ENCODE results near the gene RAD51B. TPM values are rescaled to one million over a fixed set of nuclear protein-coding genes. Genes with fewer than 3 reads are reported as not detected.
A peak's percentile ranks its signal among the peaks of the same experiment; 100 is the strongest.

The RAD51B gene
- total RNA-seq, 2 donors from 2014 or later: 42.6 to 50.0 TPM

DNA sequence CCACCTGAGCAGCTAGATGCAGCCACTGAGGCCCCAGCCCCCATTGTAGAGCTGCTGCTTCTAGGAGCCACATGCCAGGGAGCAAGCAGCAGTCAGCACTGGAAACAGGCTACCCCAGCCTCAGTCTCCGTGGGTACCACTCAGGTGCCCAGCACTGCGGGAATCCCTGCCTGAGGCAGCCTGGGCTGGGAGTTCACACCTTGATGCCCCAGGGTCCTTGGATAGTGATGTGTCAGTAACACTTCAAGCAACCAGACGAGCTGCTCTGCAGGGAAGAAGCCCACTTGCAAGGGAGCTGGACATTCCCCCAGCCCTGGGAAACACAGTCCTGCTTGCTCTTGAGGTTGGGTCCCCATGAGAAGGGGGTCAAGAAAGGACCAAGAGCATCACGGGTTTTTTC is 882.6 kb downstream of the RAD51B start:
- no peaks in the 10 kb centered on the region for H3K27me3 Mint-ChIP-seq (ENCODE audit: low read depth)
- peaks cover 21% of the 10 kb centered on the region for H3K4me1 Mint-ChIP-seq (ENCODE audit: low read depth)
- peaks cover 1% of the 10 kb centered on the region in 2 donors for H3K36me3 Mint-ChIP-seq (ENCODE audit: insufficient read depth in 2 of 2)
- no peak for DNase-seq
- no peaks in the 10 kb centered on the region for H3K9me3 Mint-ChIP-seq
- no peak overlapping the region for H3K4me3 Mint-ChIP-seq
- no peak overlapping the region for H3K27ac Mint-ChIP-seq
- ATAC-seq (replicated peaks in 1 of 2): no peak

DNA sequence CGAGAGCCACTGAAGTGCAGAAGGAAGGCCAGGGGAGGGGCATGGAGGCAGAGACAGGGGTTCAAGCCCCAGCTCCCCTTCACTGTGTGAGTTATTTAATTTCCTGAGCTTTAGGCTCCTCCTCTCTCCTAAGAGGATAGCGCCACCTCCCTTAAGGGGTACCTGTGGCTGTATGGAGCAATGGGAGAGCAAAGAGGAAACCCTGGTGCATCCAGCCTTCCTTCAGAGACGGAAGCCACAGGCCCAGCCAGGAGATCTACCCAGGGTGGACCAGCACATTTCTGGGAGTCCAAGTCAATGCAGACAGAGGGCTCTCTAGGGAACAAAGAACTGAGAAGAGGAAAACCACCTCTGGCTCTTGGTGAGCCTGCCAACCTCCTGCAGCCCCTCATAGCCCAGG is 883.0 kb downstream of the RAD51B start:
- DNase-seq: no peak
- H3K27me3 Mint-ChIP-seq (ENCODE audit: low read depth): no peaks in the 10 kb centered on the region
- H3K27ac Mint-ChIP-seq: no peak overlapping the region
- H3K9me3 Mint-ChIP-seq: no peaks in the 10 kb centered on the region
- H3K4me1 Mint-ChIP-seq (ENCODE audit: low read depth): peaks cover 21% of the 10 kb centered on the region
- no peak overlapping the region for H3K4me3 Mint-ChIP-seq
- no peak for ATAC-seq (replicated peaks in 1 of 2)
- peaks cover 1% of the 10 kb centered on the region in 2 donors for H3K36me3 Mint-ChIP-seq (ENCODE audit: insufficient read depth in 2 of 2)

DNA sequence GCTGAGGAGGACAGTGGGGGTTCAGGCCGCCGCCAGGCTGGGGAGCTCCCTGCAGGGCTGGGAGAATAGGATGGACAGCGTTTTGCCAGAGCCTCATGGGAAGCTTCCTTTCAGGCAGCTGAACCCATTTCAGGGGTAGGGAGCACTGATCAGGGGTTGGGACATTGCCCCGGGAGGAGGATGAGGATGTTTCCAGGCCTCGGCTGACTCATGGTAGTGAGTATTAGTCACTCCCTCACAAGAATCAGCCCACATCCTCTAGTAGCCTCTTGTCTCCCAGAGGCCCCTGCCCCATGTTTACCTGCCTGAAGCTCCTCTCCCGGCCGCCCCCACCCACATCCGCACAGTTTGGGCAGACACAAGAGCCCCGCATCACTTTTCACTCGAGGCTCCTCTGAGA is 883.5 kb downstream of the RAD51B start:
- Mint-ChIP-seq H3K27ac (no peak overlapping the region), H3K4me1 (ENCODE audit: low read depth) (peaks cover 21% of the 10 kb centered on the region), H3K9me3 (no peaks in the 10 kb centered on the region), H3K36me3 (ENCODE audit: insufficient read depth in 2 of 2) (peaks cover 1% of the 10 kb centered on the region in 2 donors), H3K4me3 (no peak overlapping the region), H3K27me3 (ENCODE audit: low read depth) (no peaks in the 10 kb centered on the region)
- peak; percentile 41 to 60 for DNase-seq
- peak; percentile 83 to 99 for ATAC-seq (replicated peaks in 1 of 2)

DNA sequence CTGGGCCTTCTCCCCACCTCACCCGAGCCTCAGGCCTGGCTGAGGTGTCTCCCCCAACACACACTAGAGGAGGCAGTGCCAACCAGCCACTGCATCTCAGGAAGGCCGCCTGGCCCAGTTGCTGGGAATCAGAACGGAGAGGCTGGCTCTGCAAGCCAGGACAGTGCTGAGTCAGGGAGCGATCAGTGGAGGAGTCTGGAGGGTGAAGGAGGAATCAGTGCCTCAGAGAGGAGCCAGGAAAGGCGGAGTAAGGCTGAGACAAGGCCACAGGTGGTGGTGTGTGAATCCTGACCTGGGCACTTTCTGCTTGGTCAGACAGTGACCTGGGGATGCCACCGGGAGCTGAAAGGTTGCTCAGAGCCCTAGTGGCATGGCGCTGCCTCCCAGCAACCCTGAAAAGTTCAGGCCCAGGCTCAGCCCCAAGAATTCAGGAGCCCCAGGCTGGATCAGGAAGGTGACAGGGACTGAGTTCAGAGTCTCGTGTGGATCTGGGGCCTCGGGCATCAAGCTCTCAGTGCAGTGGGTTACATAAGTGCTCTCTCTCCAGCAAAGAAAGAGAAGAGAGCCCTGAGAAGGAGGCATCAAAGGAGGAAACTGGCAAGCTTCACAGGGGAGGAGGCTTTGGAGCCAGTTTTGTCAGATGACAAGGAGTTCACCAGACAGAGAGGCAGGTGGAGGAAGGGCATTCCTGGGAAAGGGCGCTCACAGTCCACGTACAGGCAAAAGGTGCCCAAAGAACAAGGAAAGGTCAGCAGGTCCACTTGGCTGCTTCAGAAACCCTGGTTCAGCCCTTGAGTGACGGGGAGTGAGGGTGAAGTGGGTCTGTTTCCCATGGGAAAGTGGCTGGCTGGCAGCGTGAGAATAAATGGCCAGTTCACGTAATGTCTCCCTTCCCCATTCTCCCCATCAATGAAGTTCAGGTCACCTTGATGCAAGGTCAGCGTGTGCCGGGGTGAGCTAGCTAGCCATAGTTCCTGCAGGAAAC is 885.4 kb downstream of the RAD51B start:
- no peak overlapping the region for H3K27ac Mint-ChIP-seq
- ATAC-seq (replicated peaks in 1 of 2) (no peak), DNase-seq (no peak)
- peaks cover under 1 to 1% of the 10 kb centered on the region in 2 donors for H3K36me3 Mint-ChIP-seq (ENCODE audit: insufficient read depth in 2 of 2)
- no peak overlapping the region for H3K4me3 Mint-ChIP-seq
- peaks cover 21% of the 10 kb centered on the region for H3K4me1 Mint-ChIP-seq (ENCODE audit: low read depth)
- H3K27me3 Mint-ChIP-seq (ENCODE audit: low read depth): no peaks in the 10 kb centered on the region
- no peaks in the 10 kb centered on the region for H3K9me3 Mint-ChIP-seq

DNA sequence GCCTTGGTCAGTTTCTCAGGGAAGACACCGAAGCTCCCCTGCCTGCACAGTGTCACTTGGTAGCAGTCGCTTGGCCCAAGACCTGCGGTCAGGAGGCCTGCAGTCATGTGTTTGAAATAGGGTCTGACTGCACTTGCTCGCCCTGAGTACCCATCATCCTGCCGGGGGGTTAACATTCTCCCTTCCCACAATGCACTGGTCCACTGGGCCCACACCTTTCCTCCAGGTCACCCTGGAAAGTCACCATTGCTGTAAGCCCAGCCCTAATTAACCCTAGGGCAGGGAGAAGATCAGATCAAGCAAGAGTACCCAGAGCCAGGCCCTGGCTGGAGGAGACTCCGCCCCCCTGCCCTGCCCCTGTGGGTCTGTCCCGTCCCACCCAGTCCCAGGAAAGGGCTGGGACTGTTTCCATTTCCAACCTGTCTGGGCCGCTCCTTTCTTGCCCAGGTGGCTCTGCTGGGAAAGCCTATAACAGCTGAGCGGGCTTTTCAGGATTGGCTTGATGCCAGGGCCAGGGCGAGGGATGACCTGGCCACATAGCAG is 886.2 kb downstream of the RAD51B start:
- Mint-ChIP-seq H3K36me3 (ENCODE audit: insufficient read depth in 2 of 2) (peaks cover 0 to 1% of the 10 kb centered on the region in 2 donors), H3K27ac (no peak overlapping the region), H3K4me1 (ENCODE audit: low read depth) (peaks cover 21% of the 10 kb centered on the region), H3K4me3 (no peak overlapping the region), H3K27me3 (ENCODE audit: low read depth) (no peaks in the 10 kb centered on the region), H3K9me3 (no peaks in the 10 kb centered on the region)
- ATAC-seq (replicated peaks in 1 of 2): no peak
- no peak for DNase-seq

DNA sequence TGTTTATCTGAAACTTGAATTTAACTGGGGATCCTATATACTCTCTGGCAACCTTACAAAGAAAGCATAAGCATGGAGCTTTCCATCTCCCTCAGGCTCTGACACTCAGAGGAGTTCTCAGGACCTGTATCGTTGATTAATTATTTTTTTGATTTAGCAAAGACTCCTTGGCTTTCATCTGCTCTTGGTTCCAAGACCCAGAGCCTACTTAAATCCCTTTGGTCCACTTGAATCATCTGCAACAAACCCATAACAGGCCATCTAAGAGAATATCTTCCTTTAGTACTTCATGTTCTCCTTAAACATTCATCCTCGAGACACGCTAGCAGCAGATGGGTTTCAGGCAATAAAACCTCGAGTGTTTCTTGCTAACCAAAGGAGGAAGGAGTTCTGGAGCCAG is 887.9 kb downstream of the RAD51B start:
- no peak for ATAC-seq (replicated peaks in 1 of 2)
- Mint-ChIP-seq H3K27me3 (ENCODE audit: low read depth) (no peaks in the 10 kb centered on the region), H3K27ac (peak overlapping the region; percentile 49), H3K4me3 (no peak overlapping the region), H3K9me3 (no peaks in the 10 kb centered on the region), H3K4me1 (ENCODE audit: low read depth) (peaks cover 36% of the 10 kb centered on the region), H3K36me3 (ENCODE audit: insufficient read depth in 2 of 2) (no peaks in the 10 kb centered on the region)
- DNase-seq: no peak

DNA sequence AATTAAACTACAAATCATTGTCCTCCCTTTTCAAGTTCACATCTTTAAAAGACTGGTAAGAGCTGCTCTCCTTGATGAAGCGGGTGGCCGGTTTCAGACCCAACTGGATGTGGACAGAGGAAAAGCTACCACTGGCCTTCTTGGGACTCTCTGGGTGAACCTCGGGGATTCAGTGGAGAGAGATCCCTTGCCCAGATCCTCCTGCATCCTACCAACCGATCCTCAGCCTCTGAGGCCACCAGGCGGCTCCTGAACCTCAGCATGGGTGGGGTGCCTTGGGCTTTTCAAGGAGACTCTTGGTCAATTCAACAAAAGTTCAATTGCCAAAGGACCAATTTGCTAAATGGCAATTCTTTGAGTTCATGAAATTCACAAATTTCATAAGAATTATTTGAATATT is 888.8 kb downstream of the RAD51B start:
- H3K36me3 Mint-ChIP-seq (ENCODE audit: insufficient read depth in 2 of 2): no peaks in the 10 kb centered on the region
- H3K9me3 Mint-ChIP-seq: no peaks in the 10 kb centered on the region
- H3K4me3 Mint-ChIP-seq: no peak overlapping the region
- H3K27me3 Mint-ChIP-seq (ENCODE audit: low read depth): no peaks in the 10 kb centered on the region
- H3K4me1 Mint-ChIP-seq (ENCODE audit: low read depth): peaks cover 36% of the 10 kb centered on the region
- ATAC-seq (replicated peaks in 1 of 2): no peak
- DNase-seq: no peak
- no peak overlapping the region for H3K27ac Mint-ChIP-seq

DNA sequence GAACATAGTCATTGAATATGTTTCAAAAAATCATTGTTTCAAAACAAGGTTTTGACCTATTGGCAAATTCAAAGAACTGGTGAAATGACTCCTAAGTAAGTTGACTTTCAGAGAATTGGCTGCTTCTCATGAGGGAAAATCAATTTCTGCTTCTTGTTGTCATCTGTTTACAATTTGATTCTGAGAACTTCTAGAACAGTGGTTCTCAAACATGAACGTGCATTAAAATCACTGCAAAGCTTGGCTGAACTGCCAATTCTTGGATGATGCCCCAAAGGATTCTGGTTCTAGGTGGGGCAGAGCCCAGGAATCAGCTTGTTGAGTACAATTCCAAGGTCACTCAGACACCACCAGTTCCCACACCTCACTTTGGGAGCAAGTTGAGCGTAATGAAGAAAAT is 889.4 kb downstream of the RAD51B start:
- DNase-seq: no peak
- no peak overlapping the region for H3K27ac Mint-ChIP-seq
- no peaks in the 10 kb centered on the region for H3K9me3 Mint-ChIP-seq
- no peak overlapping the region for H3K4me3 Mint-ChIP-seq
- no peaks in the 10 kb centered on the region for H3K36me3 Mint-ChIP-seq (ENCODE audit: insufficient read depth in 2 of 2)
- peaks cover 35% of the 10 kb centered on the region for H3K4me1 Mint-ChIP-seq (ENCODE audit: low read depth)
- H3K27me3 Mint-ChIP-seq (ENCODE audit: low read depth): no peaks in the 10 kb centered on the region
- ATAC-seq (replicated peaks in 1 of 2): no peak

DNA sequence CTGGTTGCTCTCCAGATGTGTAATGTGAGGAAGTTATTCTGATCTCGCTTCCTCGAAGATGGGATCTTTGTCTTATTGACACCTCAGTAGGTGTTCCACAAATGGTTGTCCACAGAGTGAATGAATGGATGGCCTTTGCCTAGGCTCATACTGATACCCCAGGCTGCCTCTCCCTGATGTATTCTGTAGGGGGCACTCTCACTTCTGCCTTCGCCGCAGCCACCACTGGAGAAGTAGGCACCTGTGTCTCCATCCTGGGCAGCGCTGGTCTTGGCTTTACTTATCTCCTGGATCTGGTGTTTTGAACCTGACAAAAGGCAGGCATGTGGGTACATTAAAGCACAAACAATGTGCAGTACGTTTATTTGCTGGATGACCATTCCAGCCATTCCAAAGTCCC is 891.2 kb downstream of the RAD51B start:
- Mint-ChIP-seq H3K27ac (no peak overlapping the region), H3K36me3 (ENCODE audit: insufficient read depth in 2 of 2) (no peaks in the 10 kb centered on the region), H3K4me1 (ENCODE audit: low read depth) (peaks cover 43% of the 10 kb centered on the region), H3K9me3 (no peaks in the 10 kb centered on the region), H3K4me3 (no peak overlapping the region), H3K27me3 (ENCODE audit: low read depth) (no peaks in the 10 kb centered on the region)
- no peak for ATAC-seq (replicated peaks in 1 of 2)
- DNase-seq: no peak

DNA sequence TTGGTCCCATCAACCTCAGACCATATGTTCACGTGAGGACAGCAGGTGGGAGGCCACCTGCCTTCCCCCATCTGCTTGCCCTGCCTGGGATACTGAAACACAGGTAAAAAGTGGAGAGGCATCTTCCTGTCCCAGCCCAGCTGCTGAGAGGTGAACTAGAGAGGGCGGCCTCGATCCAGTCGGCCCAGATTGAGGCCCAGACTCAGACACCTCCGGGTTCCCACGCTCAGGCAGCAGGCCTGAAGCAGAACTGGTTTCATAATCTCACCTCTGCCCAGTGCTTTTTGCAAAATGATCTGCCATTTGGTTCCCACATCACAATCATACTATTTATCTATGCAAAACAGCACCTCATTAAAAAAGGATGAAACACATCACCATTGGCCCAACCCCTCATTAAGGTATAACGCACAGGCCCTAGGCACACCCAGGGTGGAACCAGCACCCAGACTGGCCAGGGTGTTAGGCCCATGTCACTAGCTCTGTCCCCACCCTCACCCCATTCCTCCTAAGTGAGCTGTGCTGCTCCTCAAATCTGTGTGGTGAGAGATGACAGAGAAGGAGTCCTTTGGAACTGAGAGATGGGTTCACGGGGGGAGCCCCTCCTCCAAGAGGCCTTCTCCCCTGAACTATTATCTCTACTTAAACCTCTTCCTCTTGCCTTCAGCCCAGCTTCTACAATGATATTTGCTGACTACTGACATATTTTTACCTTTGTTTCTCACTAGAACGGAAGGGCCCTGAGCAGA is 892.2 kb downstream of the RAD51B start:
- DNase-seq: no peak
- H3K36me3 Mint-ChIP-seq (ENCODE audit: insufficient read depth in 2 of 2): no peaks in the 10 kb centered on the region
- peak overlapping the region; percentile 10 to 30 for H3K4me3 Mint-ChIP-seq
- peaks cover 47% of the 10 kb centered on the region for H3K4me1 Mint-ChIP-seq (ENCODE audit: low read depth)
- peak; percentile 48 to 58 for ATAC-seq (replicated peaks in 1 of 2)
- H3K27me3 Mint-ChIP-seq (ENCODE audit: low read depth): no peaks in the 10 kb centered on the region
- H3K9me3 Mint-ChIP-seq: no peaks in the 10 kb centered on the region
- peak overlapping the region; percentile 62 for H3K27ac Mint-ChIP-seq

DNA sequence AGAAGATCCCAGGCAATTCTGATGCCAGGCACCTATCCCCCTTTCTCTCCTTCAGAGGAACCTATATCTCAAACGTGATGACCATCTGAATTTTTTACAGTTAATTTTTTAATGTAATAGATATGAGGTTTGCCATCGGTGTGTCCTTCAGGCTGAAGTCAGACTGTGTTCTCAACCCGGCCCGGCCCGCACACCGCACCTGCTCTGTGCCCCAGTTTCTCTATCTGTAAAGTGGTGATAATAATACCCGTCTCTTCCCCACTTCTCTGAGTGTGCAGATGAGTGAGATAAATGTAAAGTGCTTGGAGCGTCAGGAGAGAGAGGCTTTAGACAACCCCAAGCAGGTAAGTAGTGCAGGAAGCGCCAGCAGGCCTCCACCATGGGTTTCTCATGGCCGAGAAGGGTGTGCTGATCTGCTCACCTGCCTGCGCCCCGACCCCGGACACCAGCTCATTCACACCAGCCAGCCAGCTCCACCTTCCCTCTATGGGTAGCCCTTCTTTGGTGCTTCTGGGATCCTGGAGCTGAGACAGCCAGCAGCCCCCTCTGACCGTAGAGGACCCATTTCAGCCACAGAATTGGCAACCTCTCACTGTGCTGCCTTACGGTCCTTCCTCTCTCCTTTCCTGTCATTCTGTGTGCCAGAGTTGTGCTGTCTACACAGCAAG is 893.3 kb downstream of the RAD51B start:
- peak overlapping the region; percentile 62 for H3K27ac Mint-ChIP-seq
- DNase-seq: no peak
- no peaks in the 10 kb centered on the region for H3K27me3 Mint-ChIP-seq (ENCODE audit: low read depth)
- H3K4me1 Mint-ChIP-seq (ENCODE audit: low read depth): peaks cover 47% of the 10 kb centered on the region
- no peaks in the 10 kb centered on the region for H3K9me3 Mint-ChIP-seq
- no peak overlapping the region for H3K4me3 Mint-ChIP-seq
- no peaks in the 10 kb centered on the region for H3K36me3 Mint-ChIP-seq (ENCODE audit: insufficient read depth in 2 of 2)
- no peak for ATAC-seq (replicated peaks in 1 of 2)

DNA sequence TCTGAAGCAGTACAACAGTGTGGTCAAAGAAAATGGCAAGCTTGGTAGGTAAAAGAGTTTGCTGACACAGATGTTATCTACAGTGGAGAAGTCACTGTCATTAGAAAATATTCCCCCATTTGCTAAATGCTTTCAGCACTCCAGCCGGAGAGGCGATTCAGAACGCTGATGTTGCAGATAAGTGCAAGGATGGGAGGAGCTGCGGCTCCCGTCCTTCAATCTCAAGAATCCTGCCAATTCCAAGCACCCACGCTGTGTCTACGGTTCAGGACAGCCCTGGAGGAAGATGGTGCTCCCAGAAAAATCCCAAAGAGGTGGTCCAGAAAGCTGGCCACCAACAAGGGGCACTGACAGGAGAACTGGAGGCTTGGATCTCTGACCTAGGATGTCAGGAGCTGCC is 894.2 kb downstream of the RAD51B start:
- ATAC-seq (replicated peaks in 1 of 2) (no peak), DNase-seq (no peak)
- Mint-ChIP-seq H3K27ac (no peak overlapping the region), H3K9me3 (no peaks in the 10 kb centered on the region), H3K4me1 (ENCODE audit: low read depth) (peaks cover 52% of the 10 kb centered on the region), H3K36me3 (ENCODE audit: insufficient read depth in 2 of 2) (no peaks in the 10 kb centered on the region), H3K4me3 (no peak overlapping the region), H3K27me3 (ENCODE audit: low read depth) (no peaks in the 10 kb centered on the region)
